HepG2 (cell line): Measurements from ENCODE around the gene B4GALT7. TPM values are rescaled to one million over a fixed set of nuclear protein-coding genes. Genes with fewer than 3 reads are reported as not detected.

Experiments used
- KDM5A ChIP-seq: fragments of 200-600 bp; sonication (generic); IDR thresholded peaks from 2 replicates; pipeline ENCODE4 v1.7.0; 2018; ENCODE audit warnings: antibody characterized with exemption, mild to moderate bottlenecking, low read length, borderline replicate concordance
- NFE2 ChIP-seq: sonication (generic); formaldehyde crosslinking; IDR thresholded peaks from 2 replicates; pipeline ENCODE4 v1.4.0; 2020; ENCODE audit warnings: missing genetic modification reagents
- TBX3 ChIP-seq: fragments of 450-650 bp; IDR thresholded peaks from 2 replicates; pipeline ENCODE4 v1.6.1; 2017; ENCODE audit warnings: antibody characterized with exemption, mild to moderate bottlenecking, inconsistent platforms, borderline replicate concordance
- U2AF1 ChIP-seq: fragments of 200-400 bp; formaldehyde crosslinking; optimal IDR thresholded peaks from 2 replicates; pipeline ENCODE3; 2017; ENCODE audit warnings: mild to moderate bottlenecking, low read depth, low read length
- ZNF12 ChIP-seq: sonication (generic); formaldehyde crosslinking; IDR thresholded peaks from 2 replicates; pipeline ENCODE4 v1.5.0; 2020; ENCODE audit warnings: missing genetic modification reagents
- ZNF251 ChIP-seq: sonication (generic); formaldehyde crosslinking; IDR thresholded peaks from 2 replicates; pipeline ENCODE4 v1.9.0; 2021; ENCODE audit warnings: mild to moderate bottlenecking, missing genetic modification reagents
- ZNF337 ChIP-seq: sonication (generic); formaldehyde crosslinking; IDR thresholded peaks from 2 replicates; pipeline ENCODE4 v1.5.1; 2020; ENCODE audit warnings: missing genetic modification reagents, low read depth, mild to moderate bottlenecking, borderline replicate concordance
- ZNF549 ChIP-seq: sonication (generic); formaldehyde crosslinking; IDR thresholded peaks from 2 replicates; pipeline ENCODE4 v1.5.0; 2020; ENCODE audit warnings: missing genetic modification reagents
- ZNF672 ChIP-seq: sonication (generic); formaldehyde crosslinking; IDR thresholded peaks from 2 replicates; pipeline ENCODE4 v1.8.1; 2022; ENCODE audit warnings: missing genetic modification reagents
- ZSCAN30 ChIP-seq: sonication (generic); formaldehyde crosslinking; IDR thresholded peaks from 2 replicates; pipeline ENCODE4 v1.5.0; 2020; ENCODE audit warnings: mild to moderate bottlenecking, missing genetic modification reagents
- polyA plus RNA-seq, 8 experiments: library from polyadenylated mRNA; depleted of rRNA in 3 of 8; stranded (reverse) in 7 of 8; unstranded in 1 of 8; fragments of >200 nt; fragmentation: Illumina TruSeq in 4 of 8; extraction: Trizol in 4 of 8; gene quantifications; 2 replicates each; pipeline versions ENCODE4 v1.2.1 to v1.2.3, GENCODE V29; 2011 to 2016; ENCODE audit warnings: low read depth in 4 of 8, missing spikeins in 1 of 8, mixed read lengths in 1 of 8; ENCODE audit not compliant: insufficient read depth in 1 of 8
- total RNA-seq, 5 experiments: library from RNA; depleted of rRNA; stranded (reverse); fragments of >200 nt; fragmentation: Illumina TruSeq; extraction: Trizol; gene quantifications; 2 replicates each; pipeline ENCODE4 v1.2.3, GENCODE V29; 2016; ENCODE audit warnings: low read depth in 1 of 5
- TF ChIP-seq, protein P1 (sequence below): sonication (generic); formaldehyde crosslinking; IDR thresholded peaks from 2 replicates; pipeline ENCODE4 v1.4.0; 2020; ENCODE audit warnings: mild to moderate bottlenecking, missing genetic modification reagents, borderline replicate concordance
- TF ChIP-seq, protein P2 (sequence below): sonication (generic); formaldehyde crosslinking; IDR thresholded peaks from 2 replicates; pipeline ENCODE4 v1.5.1; 2020; ENCODE audit warnings: missing genetic modification reagents, mild to moderate bottlenecking, borderline replicate concordance
- TF ChIP-seq, protein P3 (sequence below): sonication (generic); formaldehyde crosslinking; IDR thresholded peaks from one replicate; pipeline ENCODE4 v1.5.1; 2020; ENCODE audit warnings: mild to moderate bottlenecking, missing genetic modification reagents; ENCODE audit errors: not compliant biosample characterization

The B4GALT7 gene
- total and polyA plus RNA-seq, 2 of the 13 experiments (the other 11 are each of a cell fraction or from before 2014, with no cell fraction given): 16.4 to 20.5 TPM

DNA sequence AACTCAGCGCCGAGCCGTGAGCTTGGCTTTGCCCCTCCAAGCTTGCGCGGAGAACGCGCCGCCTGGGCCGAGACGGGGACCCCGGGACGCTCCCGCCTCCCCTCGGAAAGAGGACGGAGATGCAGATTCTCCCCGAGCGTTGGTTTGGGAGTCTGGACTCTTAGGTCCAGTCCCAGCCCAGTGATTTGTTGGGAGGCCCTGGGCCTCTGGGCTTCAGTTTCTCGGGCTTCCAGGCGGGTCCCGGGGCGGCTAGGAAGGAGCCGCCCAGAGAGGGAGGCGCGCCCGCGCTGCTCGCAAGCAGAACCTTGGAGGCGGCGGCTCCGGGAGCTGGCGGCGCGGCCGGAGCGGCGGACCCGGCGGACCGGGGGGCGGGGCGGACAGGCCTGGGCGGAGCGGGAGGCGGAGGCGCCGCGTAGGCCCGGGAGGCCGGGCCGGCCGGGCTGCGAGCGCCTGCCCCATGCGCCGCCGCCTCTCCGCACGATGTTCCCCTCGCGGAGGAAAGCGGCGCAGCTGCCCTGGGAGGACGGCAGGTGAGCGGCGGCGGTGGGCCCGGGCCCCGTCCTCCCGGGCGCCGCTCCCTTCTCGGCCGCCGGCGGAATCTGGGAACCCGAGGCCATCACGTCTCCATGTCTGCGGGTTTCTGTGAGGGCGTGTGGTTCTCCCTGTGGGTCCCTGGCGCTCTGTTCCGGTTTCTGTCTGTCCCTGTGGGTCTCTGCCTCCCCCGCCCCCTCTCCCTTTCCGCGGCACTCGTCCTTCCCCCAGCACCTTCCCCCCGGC, at the start of gene B4GALT7 (continued):
- TF ChIP-seq, protein P1, sequence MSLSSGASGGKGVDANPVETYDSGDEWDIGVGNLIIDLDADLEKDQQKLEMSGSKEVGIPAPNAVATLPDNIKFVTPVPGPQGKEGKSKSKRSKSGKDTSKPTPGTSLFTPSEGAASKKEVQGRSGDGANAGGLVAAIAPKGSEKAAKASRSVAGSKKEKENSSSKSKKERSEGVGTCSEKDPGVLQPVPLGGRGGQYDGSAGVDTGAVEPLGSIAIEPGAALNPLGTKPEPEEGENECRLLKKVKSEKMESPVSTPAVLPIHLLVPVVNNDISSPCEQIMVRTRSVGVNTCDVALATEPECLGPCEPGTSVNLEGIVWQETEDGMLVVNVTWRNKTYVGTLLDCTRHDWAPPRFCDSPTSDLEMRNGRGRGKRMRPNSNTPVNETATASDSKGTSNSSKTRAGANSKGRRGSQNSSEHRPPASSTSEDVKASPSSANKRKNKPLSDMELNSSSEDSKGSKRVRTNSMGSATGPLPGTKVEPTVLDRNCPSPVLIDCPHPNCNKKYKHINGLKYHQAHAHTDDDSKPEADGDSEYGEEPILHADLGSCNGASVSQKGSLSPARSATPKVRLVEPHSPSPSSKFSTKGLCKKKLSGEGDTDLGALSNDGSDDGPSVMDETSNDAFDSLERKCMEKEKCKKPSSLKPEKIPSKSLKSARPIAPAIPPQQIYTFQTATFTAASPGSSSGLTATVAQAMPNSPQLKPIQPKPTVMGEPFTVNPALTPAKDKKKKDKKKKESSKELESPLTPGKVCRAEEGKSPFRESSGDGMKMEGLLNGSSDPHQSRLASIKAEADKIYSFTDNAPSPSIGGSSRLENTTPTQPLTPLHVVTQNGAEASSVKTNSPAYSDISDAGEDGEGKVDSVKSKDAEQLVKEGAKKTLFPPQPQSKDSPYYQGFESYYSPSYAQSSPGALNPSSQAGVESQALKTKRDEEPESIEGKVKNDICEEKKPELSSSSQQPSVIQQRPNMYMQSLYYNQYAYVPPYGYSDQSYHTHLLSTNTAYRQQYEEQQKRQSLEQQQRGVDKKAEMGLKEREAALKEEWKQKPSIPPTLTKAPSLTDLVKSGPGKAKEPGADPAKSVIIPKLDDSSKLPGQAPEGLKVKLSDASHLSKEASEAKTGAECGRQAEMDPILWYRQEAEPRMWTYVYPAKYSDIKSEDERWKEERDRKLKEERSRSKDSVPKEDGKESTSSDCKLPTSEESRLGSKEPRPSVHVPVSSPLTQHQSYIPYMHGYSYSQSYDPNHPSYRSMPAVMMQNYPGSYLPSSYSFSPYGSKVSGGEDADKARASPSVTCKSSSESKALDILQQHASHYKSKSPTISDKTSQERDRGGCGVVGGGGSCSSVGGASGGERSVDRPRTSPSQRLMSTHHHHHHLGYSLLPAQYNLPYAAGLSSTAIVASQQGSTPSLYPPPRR (CRISPR knock-in tag): no peak
- peak; percentile 94 for TF ChIP-seq KDM5A
- no peak for TF ChIP-seq TBX3
- no peak for TF ChIP-seq ZNF337 (CRISPR knock-in tag)
- TF ChIP-seq ZNF251: no peak
- TF ChIP-seq, protein P2, sequence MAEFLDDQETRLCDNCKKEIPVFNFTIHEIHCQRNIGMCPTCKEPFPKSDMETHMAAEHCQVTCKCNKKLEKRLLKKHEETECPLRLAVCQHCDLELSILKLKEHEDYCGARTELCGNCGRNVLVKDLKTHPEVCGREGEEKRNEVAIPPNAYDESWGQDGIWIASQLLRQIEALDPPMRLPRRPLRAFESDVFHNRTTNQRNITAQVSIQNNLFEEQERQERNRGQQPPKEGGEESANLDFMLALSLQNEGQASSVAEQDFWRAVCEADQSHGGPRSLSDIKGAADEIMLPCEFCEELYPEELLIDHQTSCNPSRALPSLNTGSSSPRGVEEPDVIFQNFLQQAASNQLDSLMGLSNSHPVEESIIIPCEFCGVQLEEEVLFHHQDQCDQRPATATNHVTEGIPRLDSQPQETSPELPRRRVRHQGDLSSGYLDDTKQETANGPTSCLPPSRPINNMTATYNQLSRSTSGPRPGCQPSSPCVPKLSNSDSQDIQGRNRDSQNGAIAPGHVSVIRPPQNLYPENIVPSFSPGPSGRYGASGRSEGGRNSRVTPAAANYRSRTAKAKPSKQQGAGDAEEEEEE: no peak
- TF ChIP-seq, protein P3, sequence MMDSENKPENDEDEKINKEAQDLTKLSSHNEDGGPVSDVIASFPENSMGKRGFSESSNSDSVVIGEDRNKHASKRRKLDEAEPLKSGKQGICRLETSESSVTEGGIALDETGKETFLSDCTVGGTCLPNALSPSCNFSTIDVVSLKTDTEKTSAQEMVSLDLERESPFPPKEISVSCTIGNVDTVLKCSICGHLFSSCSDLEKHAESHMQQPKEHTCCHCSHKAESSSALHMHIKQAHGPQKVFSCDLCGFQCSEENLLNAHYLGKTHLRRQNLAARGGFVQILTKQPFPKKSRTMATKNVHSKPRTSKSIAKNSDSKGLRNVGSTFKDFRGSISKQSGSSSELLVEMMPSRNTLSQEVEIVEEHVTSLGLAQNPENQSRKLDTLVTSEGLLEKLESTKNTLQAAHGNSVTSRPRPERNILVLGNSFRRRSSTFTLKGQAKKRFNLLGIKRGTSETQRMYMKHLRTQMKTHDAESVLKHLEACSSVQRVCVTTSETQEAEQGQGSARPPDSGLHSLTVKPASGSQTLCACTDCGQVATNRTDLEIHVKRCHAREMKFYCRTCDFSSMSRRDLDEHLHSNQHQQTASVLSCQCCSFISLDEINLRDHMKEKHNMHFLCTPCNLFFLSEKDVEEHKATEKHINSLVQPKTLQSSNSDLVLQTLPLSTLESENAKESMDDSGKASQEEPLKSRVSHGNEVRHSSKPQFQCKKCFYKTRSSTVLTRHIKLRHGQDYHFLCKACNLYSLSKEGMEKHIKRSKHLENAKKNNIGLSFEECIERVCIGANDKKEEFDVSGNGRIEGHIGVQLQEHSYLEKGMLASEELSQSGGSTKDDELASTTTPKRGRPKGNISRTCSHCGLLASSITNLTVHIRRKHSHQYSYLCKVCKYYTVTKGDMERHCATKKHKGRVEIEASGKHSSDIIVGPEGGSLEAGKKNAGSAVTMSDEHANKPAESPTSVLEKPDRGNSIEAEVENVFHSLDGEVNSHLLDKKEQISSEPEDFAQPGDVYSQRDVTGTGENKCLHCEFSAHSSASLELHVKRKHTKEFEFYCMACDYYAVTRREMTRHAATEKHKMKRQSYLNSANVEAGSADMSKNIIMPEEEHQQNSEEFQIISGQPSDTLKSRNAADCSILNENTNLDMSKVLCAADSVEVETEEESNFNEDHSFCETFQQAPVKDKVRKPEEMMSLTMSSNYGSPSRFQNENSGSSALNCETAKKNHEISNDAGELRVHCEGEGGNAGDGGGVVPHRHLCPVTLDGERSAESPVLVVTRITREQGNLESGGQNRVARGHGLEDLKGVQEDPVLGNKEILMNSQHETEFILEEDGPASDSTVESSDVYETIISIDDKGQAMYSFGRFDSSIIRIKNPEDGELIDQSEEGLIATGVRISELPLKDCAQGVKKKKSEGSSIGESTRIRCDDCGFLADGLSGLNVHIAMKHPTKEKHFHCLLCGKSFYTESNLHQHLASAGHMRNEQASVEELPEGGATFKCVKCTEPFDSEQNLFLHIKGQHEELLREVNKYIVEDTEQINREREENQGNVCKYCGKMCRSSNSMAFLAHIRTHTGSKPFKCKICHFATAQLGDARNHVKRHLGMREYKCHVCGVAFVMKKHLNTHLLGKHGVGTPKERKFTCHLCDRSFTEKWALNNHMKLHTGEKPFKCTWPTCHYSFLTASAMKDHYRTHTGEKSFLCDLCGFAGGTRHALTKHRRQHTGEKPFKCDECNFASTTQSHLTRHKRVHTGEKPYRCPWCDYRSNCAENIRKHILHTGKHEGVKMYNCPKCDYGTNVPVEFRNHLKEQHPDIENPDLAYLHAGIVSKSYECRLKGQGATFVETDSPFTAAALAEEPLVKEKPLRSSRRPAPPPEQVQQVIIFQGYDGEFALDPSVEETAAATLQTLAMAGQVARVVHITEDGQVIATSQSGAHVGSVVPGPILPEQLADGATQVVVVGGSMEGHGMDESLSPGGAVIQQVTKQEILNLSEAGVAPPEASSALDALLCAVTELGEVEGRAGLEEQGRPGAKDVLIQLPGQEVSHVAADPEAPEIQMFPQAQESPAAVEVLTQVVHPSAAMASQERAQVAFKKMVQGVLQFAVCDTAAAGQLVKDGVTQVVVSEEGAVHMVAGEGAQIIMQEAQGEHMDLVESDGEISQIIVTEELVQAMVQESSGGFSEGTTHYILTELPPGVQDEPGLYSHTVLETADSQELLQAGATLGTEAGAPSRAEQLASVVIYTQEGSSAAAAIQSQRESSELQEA (CRISPR knock-in tag): no peak
- no peak for TF ChIP-seq ZNF12 (CRISPR knock-in tag)
- TF ChIP-seq ZNF549 (CRISPR knock-in tag): no peak
- TF ChIP-seq ZSCAN30 (CRISPR knock-in tag): no peak
- TF ChIP-seq ZNF672 (CRISPR knock-in tag): no peak
- no peak for TF ChIP-seq NFE2 (CRISPR knock-in tag)
- TF ChIP-seq U2AF1: peak; percentile 73
